NCI-H2081 (cell line): ENCODE data around the gene FAM221A.
A peak's percentile ranks its signal among the peaks of the same experiment; 100 is the strongest.
"Not testable (repeated sequence)": the region's sequence is repeated elsewhere in the genome, so short reads cannot be mapped to it uniquely, and the experiment has no call there.

ENCODE experiments used
- DNase-seq, 2 experiments: peaks; one replicate each; lab custom pipeline; 2025; lab: John Stamatoyannopoulos, UW

Gene FAM221A

GRCh38 chr7:23700046-23700445, 20.0 kb downstream of the FAM221A start:
- peak in 1 of 2 experiments; percentile 9 for DNase-seq

- DNase-seq = no peak
Measured at GRCh38 chr7:23709081-23709750, 29.2 kb downstream of the FAM221A start.

- no peak for DNase-seq
Measured at GRCh38 chr7:23710000-23710399, 30.0 kb downstream of the FAM221A start, which contains the start of gene STK31. Gene STK31 (plus strand): TSS chr7:23710219. CDS start chr7:23710286, 67 bp downstream.

- DNase-seq = peak; percentile 57 to 70
Measured at GRCh38 chr7:23712368-23713284, 32.6 kb downstream of the FAM221A start.

GRCh38 chr7:23713285-23714149, 33.5 kb downstream of the FAM221A start:
- no peak for DNase-seq

GRCh38 chr7:23714150-23714464, 34.1 kb downstream of the FAM221A start:
- DNase-seq = no peak

- DNase-seq = no peak
Measured at GRCh38 chr7:23714579-23714978, 34.6 kb downstream of the FAM221A start.

GRCh38 chr7:23715099-23715498, 35.1 kb downstream of the FAM221A start:
- no peak for DNase-seq

- DNase-seq = no peak
Measured at GRCh38 chr7:23717788-23718187, 37.8 kb downstream of the FAM221A start.

- DNase-seq = no peak
Measured at GRCh38 chr7:23721456-23721855, 41.5 kb downstream of the FAM221A start.

GRCh38 chr7:23722587-23723216, 42.7 kb downstream of the FAM221A start:
- DNase-seq = not testable (repeated sequence)

GRCh38 chr7:23724113-23724512, 44.1 kb downstream of the FAM221A start:
- DNase-seq = not testable (repeated sequence)

- no peak for DNase-seq
Measured at GRCh38 chr7:23742051-23742450, 62.1 kb downstream of the FAM221A start.

GRCh38 chr7:23743226-23743625, 63.2 kb downstream of the FAM221A start:
- DNase-seq = no peak

- no peak for DNase-seq
Measured at GRCh38 chr7:23746629-23747028, 66.6 kb downstream of the FAM221A start.

- DNase-seq = no peak
Measured at GRCh38 chr7:23751852-23752251, 71.9 kb downstream of the FAM221A start.
